NCI-H2227 treated with DMSO at 0.1 percent for 48 hours (cell line): ENCODE data around the gene HCRTR1.

Experiments
- DNase-seq: peaks from one replicate; lab custom pipeline; 2025; lab: John Stamatoyannopoulos, UW

Gene HCRTR1

GRCh38 chr1:31598980-31599379 lies 18.5 kb upstream of the HCRTR1 start:
- DNase-seq: no peak

DNA sequence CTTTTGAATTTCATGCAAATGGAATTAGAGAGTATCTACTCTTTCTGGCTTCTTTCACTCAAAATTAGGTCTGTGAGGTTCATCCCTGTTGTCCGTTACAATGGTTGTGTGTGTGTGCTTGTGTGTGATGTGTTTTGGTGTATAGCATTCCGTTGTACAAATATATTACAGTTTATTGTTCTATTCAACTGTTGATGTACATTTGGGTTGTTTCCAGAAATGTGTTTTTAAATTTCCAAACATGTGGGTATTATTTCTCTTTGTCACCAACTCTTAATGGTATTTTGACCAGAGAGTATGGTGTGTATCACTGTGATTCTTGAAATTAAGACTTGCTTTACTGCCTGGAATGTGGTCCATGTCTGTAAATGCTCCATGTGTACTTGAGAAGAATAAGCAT lies 16.8 kb upstream of the HCRTR1 start:
- DNase-seq: no peak

GRCh38 chr1:31602081-31602480 lies 15.4 kb upstream of the HCRTR1 start:
- DNase-seq: no peak

- no peak for DNase-seq
Measured at GRCh38 chr1:31605908-31606427, 11.5 kb upstream of the HCRTR1 start.

GRCh38 chr1:31607360-31607759 lies 10.1 kb upstream of the HCRTR1 start:
- no peak for DNase-seq

DNA sequence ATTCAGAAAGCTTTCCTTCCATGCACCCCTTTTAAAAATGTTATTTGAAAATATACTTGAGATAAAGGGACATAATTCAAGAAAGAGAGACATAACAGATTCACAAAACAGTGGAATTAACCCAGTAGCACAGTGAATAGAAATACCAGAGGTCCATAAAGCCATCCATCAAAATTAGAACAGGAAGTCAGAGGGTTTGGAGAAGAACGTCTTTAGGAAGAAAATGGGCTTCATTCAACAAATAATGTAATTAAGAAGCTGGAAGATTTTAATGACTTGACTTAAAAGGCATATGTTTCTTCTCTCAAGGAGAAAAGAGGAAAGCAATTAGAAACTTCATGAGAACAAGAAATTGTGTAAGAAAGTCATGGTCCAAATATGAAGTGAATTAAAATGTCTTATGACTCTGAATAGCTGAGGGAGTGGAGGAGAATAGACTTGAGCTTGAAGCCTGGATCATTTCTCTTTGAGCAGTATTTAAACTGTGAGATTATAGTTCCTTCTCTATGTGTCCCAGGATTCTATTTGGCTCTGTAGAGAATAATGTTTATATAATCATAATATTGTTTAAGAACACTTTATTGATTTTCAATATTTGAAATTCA lies 7.9 kb upstream of the HCRTR1 start:
- no peak for DNase-seq

- DNase-seq: no peak
Measured at GRCh38 chr1:31614414-31615005, 3.0 kb upstream of the HCRTR1 start.

GRCh38 chr1:31615414-31615813 lies 2.1 kb upstream of the HCRTR1 start:
- no peak for DNase-seq

DNA sequence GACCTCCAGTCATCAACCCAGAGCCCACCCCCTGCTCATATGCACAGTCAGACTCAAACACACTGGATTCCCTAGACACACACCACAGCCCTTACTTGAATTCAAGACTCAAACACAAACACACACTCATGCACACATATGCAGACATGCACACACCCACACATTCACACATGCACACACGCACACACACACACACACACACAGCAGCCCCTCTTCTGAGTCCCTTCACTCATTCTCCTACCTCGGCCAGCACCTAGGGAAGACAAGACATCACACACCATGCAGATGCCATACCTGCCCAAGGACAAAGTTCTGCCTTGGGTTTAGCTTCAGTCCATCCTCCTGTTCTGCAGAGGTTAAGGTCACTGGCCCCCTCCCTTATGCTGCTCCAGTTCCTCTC lies 1.6 kb upstream of the HCRTR1 start:
- DNase-seq: no peak

GRCh38 chr1:31617916-31618746 lies 642 bp downstream of the HCRTR1 start:
- peak; percentile 50 for DNase-seq

DNA sequence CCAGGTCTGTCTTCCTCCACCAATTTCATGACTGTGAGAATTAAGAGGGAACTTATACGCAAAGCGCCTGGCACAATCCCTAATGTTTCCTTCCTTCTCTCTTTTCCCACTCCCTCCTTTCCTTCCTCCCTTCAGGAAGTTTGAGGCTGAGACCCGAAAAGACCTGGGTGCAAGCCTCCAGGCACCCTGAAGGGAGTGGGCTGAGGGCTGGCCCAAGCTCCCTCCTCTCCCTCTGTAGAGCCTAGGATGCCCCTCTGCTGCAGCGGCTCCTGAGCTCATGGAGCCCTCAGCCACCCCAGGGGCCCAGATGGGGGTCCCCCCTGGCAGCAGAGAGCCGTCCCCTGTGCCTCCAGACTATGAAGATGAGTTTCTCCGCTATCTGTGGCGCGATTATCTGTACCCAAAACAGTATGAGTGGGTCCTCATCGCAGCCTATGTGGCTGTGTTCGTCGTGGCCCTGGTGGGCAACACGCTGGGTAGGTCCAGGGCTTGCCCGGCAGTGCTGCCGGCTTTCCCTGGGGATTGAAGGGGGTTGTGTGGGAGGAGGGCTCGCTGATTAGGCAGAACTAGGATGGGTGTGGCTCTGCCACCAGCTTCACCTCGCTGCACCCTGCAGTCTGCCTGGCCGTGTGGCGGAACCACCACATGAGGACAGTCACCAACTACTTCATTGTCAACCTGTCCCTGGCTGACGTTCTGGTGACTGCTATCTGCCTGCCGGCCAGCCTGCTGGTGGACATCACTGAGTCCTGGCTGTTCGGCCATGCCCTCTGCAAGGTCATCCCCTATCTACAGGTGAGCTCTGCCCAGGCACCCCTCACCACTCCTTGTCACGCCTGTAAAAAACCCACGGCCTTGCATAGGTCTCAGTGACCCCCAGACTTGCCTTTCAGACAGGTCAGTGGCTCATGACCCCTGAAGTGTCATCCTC lies 1.7 kb downstream of the HCRTR1 start:
- no peak for DNase-seq

DNA sequence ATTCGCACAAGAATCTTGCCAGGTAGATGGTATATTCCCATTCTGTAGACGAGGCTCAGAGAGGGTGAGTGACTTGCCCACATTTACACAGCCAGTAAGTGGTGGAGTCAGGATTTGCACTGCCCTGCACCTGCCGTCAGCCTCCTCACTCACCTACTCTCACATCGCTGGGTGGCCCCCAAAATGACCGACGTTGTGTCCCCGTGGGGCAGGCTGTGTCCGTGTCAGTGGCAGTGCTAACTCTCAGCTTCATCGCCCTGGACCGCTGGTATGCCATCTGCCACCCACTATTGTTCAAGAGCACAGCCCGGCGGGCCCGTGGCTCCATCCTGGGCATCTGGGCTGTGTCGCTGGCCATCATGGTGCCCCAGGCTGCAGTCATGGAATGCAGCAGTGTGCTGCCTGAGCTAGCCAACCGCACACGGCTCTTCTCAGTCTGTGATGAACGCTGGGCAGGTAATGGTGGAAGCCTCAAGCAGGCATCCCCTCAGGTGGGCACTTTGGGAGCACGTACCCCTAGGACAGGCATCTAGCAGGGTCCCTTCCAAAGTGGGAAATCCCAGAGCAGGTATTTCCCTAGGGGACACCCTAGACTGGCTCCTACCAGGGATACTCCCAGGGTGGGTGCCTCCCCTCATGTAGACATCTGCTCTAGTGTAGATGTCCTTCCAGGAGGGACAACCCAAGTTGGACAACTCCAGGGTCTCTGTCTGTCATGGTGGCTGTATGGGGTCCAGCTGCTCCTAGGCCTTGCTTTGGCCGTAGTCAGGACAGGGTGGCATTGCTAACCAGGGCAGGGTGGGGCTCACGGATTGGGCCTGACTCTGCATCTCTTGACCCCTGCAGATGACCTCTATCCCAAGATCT lies 3.4 kb downstream of the HCRTR1 start:
- DNase-seq: no peak

DNA sequence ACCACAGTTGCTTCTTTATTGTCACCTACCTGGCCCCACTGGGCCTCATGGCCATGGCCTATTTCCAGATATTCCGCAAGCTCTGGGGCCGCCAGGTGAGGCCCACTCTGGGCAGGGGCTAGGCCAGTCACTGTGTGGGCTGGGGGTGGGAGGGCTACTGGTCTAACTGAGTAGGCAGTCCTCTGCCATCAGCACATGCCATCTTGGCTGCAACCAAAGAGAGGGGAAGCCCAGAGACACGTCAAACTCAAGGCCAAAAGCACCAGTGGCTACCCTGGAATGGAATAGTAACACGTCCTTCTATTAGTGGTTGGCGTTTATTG lies 4.0 kb downstream of the HCRTR1 start:
- no peak for DNase-seq

DNA sequence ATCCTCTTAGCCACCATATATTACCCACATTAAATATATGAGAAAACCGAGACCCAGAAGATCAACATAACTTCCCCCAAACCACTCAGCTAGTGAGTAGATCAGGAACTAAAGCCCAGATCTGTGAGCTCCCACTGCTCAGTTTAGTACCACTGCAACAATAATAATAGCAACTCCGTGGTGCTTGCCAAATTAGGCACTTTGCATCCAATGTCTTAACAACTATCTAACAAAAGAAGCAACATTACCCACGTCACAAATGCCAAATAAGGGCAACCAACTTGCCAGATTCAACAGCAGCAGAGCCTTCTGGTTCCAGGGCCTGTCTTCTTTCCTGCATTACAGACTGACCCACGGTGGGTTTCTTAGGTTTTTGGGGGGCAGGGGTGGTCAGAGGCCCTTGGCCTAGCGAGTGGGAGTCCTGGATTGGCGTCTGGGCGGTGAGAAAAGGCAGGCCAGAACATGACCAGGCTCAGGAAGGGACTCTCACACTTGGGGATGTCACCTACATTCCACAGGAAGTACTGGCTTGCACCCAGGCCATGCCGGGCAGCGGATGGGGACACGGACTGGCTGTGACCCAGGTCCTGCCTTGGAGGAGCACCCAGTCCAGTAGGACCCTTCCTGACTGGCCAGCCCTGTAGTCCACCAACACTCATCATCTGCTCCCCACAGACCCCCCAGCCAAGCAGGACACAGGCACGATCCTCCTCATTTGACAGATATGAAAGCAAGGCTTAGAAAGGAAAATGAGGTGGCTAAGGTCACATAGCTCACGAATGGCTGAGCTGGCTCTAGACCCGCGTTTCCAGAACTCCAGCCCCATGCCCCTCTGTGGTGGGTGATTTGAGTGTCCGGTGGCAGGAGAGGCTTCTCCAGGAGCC lies 4.6 kb downstream of the HCRTR1 start:
- no peak for DNase-seq

DNA sequence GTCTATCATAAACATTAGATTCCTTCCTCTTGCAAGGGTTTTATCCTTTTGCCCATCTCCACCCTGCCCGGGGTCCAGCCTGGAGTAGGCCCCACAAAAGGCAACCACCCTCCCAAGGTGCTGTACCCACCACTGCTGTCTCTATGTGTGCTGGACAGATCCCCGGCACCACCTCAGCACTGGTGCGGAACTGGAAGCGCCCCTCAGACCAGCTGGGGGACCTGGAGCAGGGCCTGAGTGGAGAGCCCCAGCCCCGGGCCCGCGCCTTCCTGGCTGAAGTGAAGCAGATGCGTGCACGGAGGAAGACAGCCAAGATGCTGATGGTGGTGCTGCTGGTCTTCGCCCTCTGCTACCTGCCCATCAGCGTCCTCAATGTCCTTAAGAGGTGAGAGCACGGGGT lies 5.9 kb downstream of the HCRTR1 start:
- DNase-seq: no peak

- DNase-seq: no peak
Measured at GRCh38 chr1:31624309-31624708, 6.8 kb downstream of the HCRTR1 start.

GRCh38 chr1:31624731-31625514 lies 7.4 kb downstream of the HCRTR1 start:
- no peak for DNase-seq

DNA sequence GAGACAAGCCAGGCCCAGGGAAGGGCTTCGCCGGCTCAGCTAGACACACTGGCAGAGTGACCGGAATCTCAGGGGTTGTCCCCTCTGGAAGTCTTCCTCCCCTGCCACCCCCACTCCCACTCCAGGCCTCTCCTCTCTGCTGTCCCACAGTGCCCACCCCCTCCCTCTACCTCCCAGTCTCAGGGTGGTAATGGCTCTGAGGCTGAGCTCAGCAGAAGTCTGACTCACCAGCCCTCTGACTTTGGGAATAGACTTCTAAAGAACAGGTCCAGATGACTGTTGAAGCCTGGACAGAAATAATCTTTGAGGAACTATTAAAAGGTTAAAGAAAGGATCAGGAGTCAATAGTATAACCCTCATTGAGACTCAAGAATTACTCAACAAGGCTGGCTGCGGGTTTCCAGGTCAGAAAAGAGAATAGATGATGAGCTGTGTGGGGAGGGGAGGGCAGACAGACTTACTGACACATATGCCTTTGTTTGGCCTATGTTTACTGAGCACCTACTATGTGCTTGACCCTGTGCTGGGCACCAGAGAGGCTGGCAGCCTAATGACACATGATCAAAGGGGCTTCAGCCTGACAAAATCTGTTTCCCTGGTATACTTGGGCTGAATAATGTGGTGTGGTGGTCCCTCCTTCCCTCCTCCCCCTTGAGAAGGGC lies 8.2 kb downstream of the HCRTR1 start:
- DNase-seq: no peak
